H1 (cell line): Measurements from ENCODE around the gene TPST2. TPM values are rescaled to one million over a fixed set of nuclear protein-coding genes. Genes with fewer than 3 reads are reported as not detected.

Experiments used
- CHD7 ChIP-seq: fragments of 300-600 bp; sonication (generic); IDR thresholded peaks from 2 replicates; pipeline ENCODE4 v1.7.1; 2012; ENCODE audit warnings: low read length, moderate library complexity, mild to moderate bottlenecking, inconsistent platforms; ENCODE audit not compliant: insufficient replicate concordance
- GABPA ChIP-seq: IDR thresholded peaks from 2 replicates; pipeline ENCODE4 v1.6.1; 2011; ENCODE audit warnings: mild to moderate bottlenecking, low read length, moderate library complexity, borderline replicate concordance; ENCODE audit not compliant: insufficient read depth
- POLR2A ChIP-seq, 2 experiments: IDR thresholded peaks; 1 replicate in 1 of 2; 2 replicates in 1 of 2; pipeline ENCODE4 v1.6.1; 2011; ENCODE audit warnings: low read depth in 2 of 2, low read length in 2 of 2, mild to moderate bottlenecking in 2 of 2; ENCODE audit errors: control extremely low read depth in 1 of 2
- POLR2AphosphoS5 ChIP-seq: IDR thresholded peaks from 2 replicates; pipeline ENCODE4 v1.6.1; 2011; ENCODE audit warnings: low read depth, low read length
- YY1 ChIP-seq: IDR thresholded peaks from 2 replicates; pipeline ENCODE4 v1.6.1; 2011; ENCODE audit warnings: low read depth, mild to moderate bottlenecking, low read length
- polyA plus RNA-seq, 7 experiments: library from polyadenylated mRNA; depleted of rRNA in 3 of 7; stranded (reverse) in 5 of 7; unstranded in 2 of 7; fragments of >200 nt in 5 of 7; fragments of 200-250 nt in 2 of 7; gene quantifications; 1 replicate in 5 of 7; 2 replicates in 1 of 7; 4 replicates in 1 of 7; pipeline versions ENCODE4 v1.2.1 to v1.2.3, GENCODE V29; 2011 to 2013; ENCODE audit warnings: missing spikeins in 2 of 7, mixed read lengths in 2 of 7
- total RNA-seq: library from RNA; stranded (reverse); fragmentation: NEBNext Ultra II Directional; extraction: Animal tissue kit (Norgen Biotek cat#: 25700); gene quantifications from 2 replicates; pipeline ENCODE4 v1.2.1, GENCODE V29; 2021

TPST2 gene
- total and polyA plus RNA-seq, 2 of the 8 experiments (the other 6 are each of a cell fraction or from before 2014, with no cell fraction given): 58.8 to 143 TPM

DNA sequence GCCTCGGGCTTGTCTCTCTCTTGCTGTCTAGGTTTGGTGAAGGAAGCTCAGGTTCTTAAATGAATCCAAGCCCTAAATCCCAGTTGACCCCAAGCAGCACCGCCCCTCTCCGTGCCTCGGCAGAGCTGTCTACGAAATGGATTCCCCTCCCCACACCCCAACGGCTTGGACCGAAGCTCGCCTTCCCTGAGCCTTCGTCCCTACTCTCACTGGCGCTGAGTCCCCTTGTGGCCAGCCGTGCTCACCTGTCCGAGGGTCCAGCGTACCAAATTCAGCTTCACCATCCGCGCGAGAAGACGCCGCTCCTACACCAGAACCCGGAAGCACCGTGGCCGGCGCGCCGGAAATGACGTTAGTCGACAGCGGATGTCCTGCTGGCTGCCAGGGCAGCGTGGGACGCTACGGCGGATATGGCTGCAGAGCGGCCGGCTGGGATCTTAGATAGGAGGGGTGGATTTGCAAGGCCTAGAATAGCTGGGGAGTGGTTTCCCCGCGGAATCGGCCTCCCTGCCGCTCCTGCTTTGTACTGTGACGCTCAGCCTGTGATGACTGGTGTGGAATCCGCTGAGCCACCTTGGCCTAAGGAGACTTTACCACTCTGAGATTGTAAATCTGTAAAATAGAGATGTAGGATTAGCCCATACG is 77.7 kb downstream of the TPST2 start, which contains the start of gene TFIP11 (continued):
- TF ChIP-seq CHD7 (no peak), POLR2A (IDR thresholded peaks at IDR 0.05; ENCODE audit: control extremely low read depth in 1 of 2, low read depth in 2 of 2, low read length in 2 of 2) (peak; percentile 51 to 81), GABPA (peak; percentile 97), YY1 (peak; percentile 57; the same call in 1 of the 2 replicates), POLR2AphosphoS5 (peak; percentile 74)
- TF ChIP-seq, all 59 proteins: peak for 21
